Trophoblast cell (in vitro differentiated cells and primary cell): Measurements from ENCODE around the gene SMIM10L2A.

Experiments used
- DNase-seq, 2 donors: peaks; one replicate each; pipeline ENCODE4 v3.0.0-alpha.2; 2016
- H2AFZ ChIP-seq: 2 replicates; pipeline ENCODE4 v1.6.1; 2013; ENCODE audit warnings: low read length, moderate library complexity, mild to moderate bottlenecking; ENCODE audit not compliant: insufficient read depth, poor library complexity
- H2AK5ac ChIP-seq: 2 replicates; pipeline ENCODE4 v1.6.1; 2013; ENCODE audit warnings: mild to moderate bottlenecking, low read length
- H2BK120ac ChIP-seq: 2 replicates; pipeline ENCODE4 v1.6.1; 2013; ENCODE audit warnings: low read length, mild to moderate bottlenecking, moderate library complexity; ENCODE audit not compliant: insufficient read depth, poor library complexity
- H2BK12ac ChIP-seq: 2 replicates; pipeline ENCODE4 v1.6.1; 2013; ENCODE audit warnings: mild to moderate bottlenecking, low read length, moderate library complexity
- H2BK5ac ChIP-seq: 2 replicates; pipeline ENCODE4 v1.6.1; 2013; ENCODE audit warnings: low read length, low read depth, moderate library complexity, mild to moderate bottlenecking; ENCODE audit not compliant: poor library complexity
- H3K14ac ChIP-seq: 2 replicates; pipeline ENCODE4 v1.6.1; 2013; ENCODE audit warnings: mild to moderate bottlenecking, low read length
- H3K18ac ChIP-seq: 2 replicates; pipeline ENCODE4 v1.6.1; 2013; ENCODE audit warnings: mild to moderate bottlenecking, low read length
- H3K23ac ChIP-seq: 2 replicates; pipeline ENCODE4 v1.6.1; 2013; ENCODE audit warnings: low read length
- H3K27ac ChIP-seq: 2 replicates; pipeline ENCODE4 v1.5.1; 2013; ENCODE audit warnings: low read depth, mild to moderate bottlenecking, inconsistent platforms, low read length, moderate library complexity
- H3K27me3 ChIP-seq: 2 replicates; pipeline ENCODE4 v1.6.1; 2013; ENCODE audit warnings: inconsistent platforms, mild to moderate bottlenecking, low read length, moderate library complexity; ENCODE audit not compliant: insufficient read depth
- H3K36me3 ChIP-seq, 2 experiments: 1 replicate in 1 of 2; 2 replicates in 1 of 2; pipeline ENCODE4 v1.6.1; 2013; ENCODE audit warnings: low read length in 2 of 2, mild to moderate bottlenecking in 2 of 2, moderate library complexity in 1 of 2; ENCODE audit not compliant: insufficient read depth in 2 of 2, control insufficient read depth in 1 of 2
- H3K4ac ChIP-seq: 2 replicates; pipeline ENCODE4 v1.6.1; 2013; ENCODE audit warnings: low read depth, mild to moderate bottlenecking, low read length, moderate library complexity
- H3K4me1 ChIP-seq, 2 experiments: 1 replicate in 1 of 2; 2 replicates in 1 of 2; pipeline ENCODE4 v1.6.1; 2013; ENCODE audit warnings: low read length in 2 of 2, mild to moderate bottlenecking in 2 of 2, moderate library complexity in 1 of 2; ENCODE audit not compliant: insufficient read depth in 2 of 2, control insufficient read depth in 1 of 2
- H3K4me2 ChIP-seq: 2 replicates; pipeline ENCODE4 v1.6.1; 2013; ENCODE audit warnings: inconsistent platforms, mild to moderate bottlenecking, low read length, moderate library complexity
- H3K4me3 ChIP-seq: 2 replicates; pipeline ENCODE4 v1.5.1; 2013; ENCODE audit warnings: mild to moderate bottlenecking, low read depth, low read length, inconsistent platforms
- H3K79me1 ChIP-seq: one replicate; pipeline ENCODE4 v1.6.1; 2013; ENCODE audit warnings: low read length
- H3K79me2 ChIP-seq: 2 replicates; pipeline ENCODE4 v1.6.1; 2013; ENCODE audit warnings: low read length, mild to moderate bottlenecking; ENCODE audit not compliant: control insufficient read depth, insufficient read depth, poor library complexity
- H3K9ac ChIP-seq: 2 replicates; pipeline ENCODE4 v1.6.1; 2013; ENCODE audit warnings: mild to moderate bottlenecking, low read length
- H3K9me3 ChIP-seq: 2 replicates; pipeline ENCODE4 v1.6.1; 2013; ENCODE audit warnings: low read depth, mild to moderate bottlenecking, control low read depth, inconsistent platforms, low read length; ENCODE audit not compliant: insufficient read depth
- H4K12ac ChIP-seq: 2 replicates; pipeline ENCODE4 v1.6.1; 2013; ENCODE audit warnings: low read depth, mild to moderate bottlenecking, low read length, moderate library complexity
- H4K8ac ChIP-seq: 2 replicates; pipeline ENCODE4 v1.6.1; 2013; ENCODE audit warnings: low read depth, mild to moderate bottlenecking, low read length, moderate library complexity
- H4K91ac ChIP-seq: one replicate; pipeline ENCODE4 v1.6.1; 2013; ENCODE audit warnings: low read depth, mild to moderate bottlenecking, low read length, moderate library complexity
- WGBS: extraction: QIAGEN DNeasy Blood & Tissue Kit; methylation state at CpG from one replicate; pipeline ENCODE4 v1.1.7; 2013; ENCODE audit warnings: missing lambda C conversion rate; ENCODE audit not compliant: insufficient read length, insufficient coverage; ENCODE audit errors: extremely low coverage; 5-methylcytosine and 5-hydroxymethylcytosine counted together

Gene SMIM10L2A

DNA sequence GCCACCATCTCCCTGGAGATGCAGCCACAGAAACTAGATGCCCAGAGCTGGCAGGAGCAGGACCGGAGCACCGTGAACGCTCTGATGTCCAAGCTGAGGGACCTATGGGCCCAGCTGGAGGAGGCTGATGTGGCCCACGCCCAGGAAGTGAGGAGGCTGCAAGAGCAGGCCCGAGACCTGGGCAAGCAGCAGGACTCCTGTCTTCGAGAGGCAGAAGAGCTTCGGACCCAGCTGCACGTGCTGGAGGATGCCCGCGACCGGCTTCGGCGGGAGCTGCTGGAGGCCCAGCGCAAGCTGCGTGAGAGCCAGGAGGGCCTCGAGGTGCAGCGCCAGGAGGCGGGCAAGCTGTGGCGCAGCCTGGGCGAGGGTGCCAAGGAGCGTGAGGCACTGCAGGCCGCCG lies 14.2 kb downstream of the SMIM10L2A start:
- no peak overlapping the region for H4K8ac ChIP-seq

DNA sequence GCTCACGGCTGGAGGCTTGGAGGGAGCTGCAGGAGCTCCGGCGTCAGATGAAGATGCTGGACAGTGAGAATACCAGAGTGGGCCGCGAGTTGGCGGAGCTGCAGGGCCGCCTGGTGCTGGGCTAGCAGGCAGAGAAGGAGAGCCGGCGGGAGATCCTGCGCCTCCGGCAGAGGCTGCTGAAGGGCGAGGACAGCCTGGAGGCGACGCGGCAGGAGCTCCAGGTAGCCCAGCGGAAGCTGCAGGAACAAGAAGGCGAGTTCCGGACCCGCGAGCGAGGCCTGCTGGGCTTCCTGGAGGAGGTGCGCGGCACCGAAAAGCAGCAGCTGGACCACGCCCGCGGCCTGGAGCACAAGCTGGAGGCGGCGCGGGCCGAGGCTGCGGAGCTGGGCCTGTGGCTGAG lies 14.7 kb downstream of the SMIM10L2A start:
- H3K23ac ChIP-seq: no peak overlapping the region
- no peak overlapping the region for H3K27ac ChIP-seq
- H3K4me3 ChIP-seq: no peak overlapping the region
- no peak overlapping the region for H3K14ac ChIP-seq
- no peak overlapping the region for H4K91ac ChIP-seq
- H4K12ac ChIP-seq: no peak overlapping the region
- H3K79me2 ChIP-seq: no peaks in the 10 kb centered on the region
- WGBS: no CpG with 5 or more reads among the region's 32 CpGs
- H3K4ac ChIP-seq: no peak overlapping the region
- no peaks in the 10 kb centered on the region for H3K79me1 ChIP-seq
- H3K4me1 ChIP-seq: no peaks in the 10 kb centered on the region
- H2BK12ac ChIP-seq: no peak overlapping the region
- H2BK120ac ChIP-seq: no peak overlapping the region
- H2AFZ ChIP-seq: no peak overlapping the region
- H3K9me3 ChIP-seq: no peaks in the 10 kb centered on the region
- H2BK5ac ChIP-seq: no peak overlapping the region
- no peak overlapping the region for H3K9ac ChIP-seq
- no peaks in the 10 kb centered on the region for H3K27me3 ChIP-seq
- H3K18ac ChIP-seq: no peak overlapping the region
- no peak for DNase-seq
- no peaks in the 10 kb centered on the region for H3K36me3 ChIP-seq
- no peak overlapping the region for H2AK5ac ChIP-seq
- no peak overlapping the region for H3K4me2 ChIP-seq
- no peak overlapping the region for H4K8ac ChIP-seq

More for the DNA sequence above, 14.2 kb downstream of the SMIM10L2A start:
- Histone ChIP-seq H2AFZ (no peak overlapping the region), H3K4ac (no peak overlapping the region), H2BK5ac (no peak overlapping the region), H3K79me1 (no peaks in the 10 kb centered on the region), H3K36me3 (no peaks in the 10 kb centered on the region), H3K27ac (no peak overlapping the region), H4K12ac (no peak overlapping the region), H3K14ac (no peak overlapping the region), H4K91ac (no peak overlapping the region), H3K4me1 (no peaks in the 10 kb centered on the region), H3K4me3 (no peak overlapping the region), H3K18ac (no peak overlapping the region), H3K27me3 (no peaks in the 10 kb centered on the region), H2BK12ac (no peak overlapping the region), H3K4me2 (no peak overlapping the region), H3K9me3 (no peaks in the 10 kb centered on the region), H3K23ac (no peak overlapping the region), H3K9ac (no peak overlapping the region), H2AK5ac (no peak overlapping the region), H3K79me2 (no peaks in the 10 kb centered on the region), H2BK120ac (no peak overlapping the region)
- no peak for DNase-seq
- no CpG with 5 or more reads among the region's 23 CpGs for WGBS

DNA sequence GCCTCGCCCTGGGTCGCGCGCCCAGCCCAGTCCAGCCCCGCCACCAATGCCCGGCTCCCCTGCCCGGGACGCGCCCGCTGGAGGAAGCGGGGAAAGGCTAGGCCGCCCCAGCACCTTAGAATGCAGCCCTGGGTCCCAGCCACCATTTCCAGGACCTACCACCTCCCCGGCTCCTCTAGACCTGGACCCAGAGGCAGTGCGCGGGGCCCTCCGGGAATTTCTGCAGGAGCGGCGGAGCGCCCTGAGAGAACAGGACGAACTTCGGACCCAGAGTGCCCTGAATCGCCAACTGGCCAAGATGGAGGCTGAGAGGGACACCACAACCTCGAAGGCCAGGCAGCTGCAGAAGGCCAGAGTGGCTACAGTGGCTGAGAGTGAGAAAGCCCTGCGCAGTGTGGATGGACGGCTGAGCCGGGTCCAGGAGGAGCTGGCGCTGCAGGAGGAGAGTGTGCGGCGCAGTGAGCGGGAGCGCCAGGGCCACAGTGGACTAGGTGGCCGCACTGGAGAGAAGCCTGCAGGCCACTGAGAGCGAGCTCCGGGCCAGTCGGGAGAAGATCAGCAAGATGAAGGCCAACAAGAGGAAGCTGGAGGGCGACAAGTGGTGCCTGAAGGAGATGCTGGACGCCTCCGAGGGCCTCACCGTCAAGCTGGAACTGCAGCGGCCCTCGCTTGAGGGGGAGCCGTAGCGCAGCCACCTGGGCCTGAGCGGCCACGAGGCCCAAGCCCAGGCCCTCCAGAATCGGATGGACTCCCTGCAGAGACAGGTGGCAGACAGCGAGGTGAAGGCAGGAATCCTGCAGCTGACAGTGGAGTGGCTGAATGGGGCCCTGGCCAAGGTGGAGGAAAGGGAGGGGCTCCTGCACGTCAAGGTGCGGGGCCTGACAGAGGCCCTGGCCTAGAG lies 15.5 kb downstream of the SMIM10L2A start:
- no peak overlapping the region for H2AFZ ChIP-seq
- no peaks in the 10 kb centered on the region for H3K27me3 ChIP-seq
- H3K36me3 ChIP-seq: no peaks in the 10 kb centered on the region
- H4K8ac ChIP-seq: no peak overlapping the region
- H3K14ac ChIP-seq: no peak overlapping the region
- no peak overlapping the region for H3K4ac ChIP-seq
- WGBS: no CpG with 5 or more reads among the region's 49 CpGs
- H3K18ac ChIP-seq: no peak overlapping the region
- H2BK12ac ChIP-seq: no peak overlapping the region
- no peak overlapping the region for H3K23ac ChIP-seq
- H4K91ac ChIP-seq: no peak overlapping the region
- H3K27ac ChIP-seq: no peak overlapping the region
- no peaks in the 10 kb centered on the region for H3K79me1 ChIP-seq
- no peak for DNase-seq
- no peak overlapping the region for H2BK120ac ChIP-seq
- no peak overlapping the region for H3K4me2 ChIP-seq
- no peaks in the 10 kb centered on the region for H3K9me3 ChIP-seq
- H2BK5ac ChIP-seq: no peak overlapping the region
- no peaks in the 10 kb centered on the region for H3K79me2 ChIP-seq
- no peaks in the 10 kb centered on the region for H3K4me1 ChIP-seq
- no peak overlapping the region for H3K9ac ChIP-seq
- no peak overlapping the region for H2AK5ac ChIP-seq
- no peak overlapping the region for H3K4me3 ChIP-seq
- H4K12ac ChIP-seq: no peak overlapping the region

DNA sequence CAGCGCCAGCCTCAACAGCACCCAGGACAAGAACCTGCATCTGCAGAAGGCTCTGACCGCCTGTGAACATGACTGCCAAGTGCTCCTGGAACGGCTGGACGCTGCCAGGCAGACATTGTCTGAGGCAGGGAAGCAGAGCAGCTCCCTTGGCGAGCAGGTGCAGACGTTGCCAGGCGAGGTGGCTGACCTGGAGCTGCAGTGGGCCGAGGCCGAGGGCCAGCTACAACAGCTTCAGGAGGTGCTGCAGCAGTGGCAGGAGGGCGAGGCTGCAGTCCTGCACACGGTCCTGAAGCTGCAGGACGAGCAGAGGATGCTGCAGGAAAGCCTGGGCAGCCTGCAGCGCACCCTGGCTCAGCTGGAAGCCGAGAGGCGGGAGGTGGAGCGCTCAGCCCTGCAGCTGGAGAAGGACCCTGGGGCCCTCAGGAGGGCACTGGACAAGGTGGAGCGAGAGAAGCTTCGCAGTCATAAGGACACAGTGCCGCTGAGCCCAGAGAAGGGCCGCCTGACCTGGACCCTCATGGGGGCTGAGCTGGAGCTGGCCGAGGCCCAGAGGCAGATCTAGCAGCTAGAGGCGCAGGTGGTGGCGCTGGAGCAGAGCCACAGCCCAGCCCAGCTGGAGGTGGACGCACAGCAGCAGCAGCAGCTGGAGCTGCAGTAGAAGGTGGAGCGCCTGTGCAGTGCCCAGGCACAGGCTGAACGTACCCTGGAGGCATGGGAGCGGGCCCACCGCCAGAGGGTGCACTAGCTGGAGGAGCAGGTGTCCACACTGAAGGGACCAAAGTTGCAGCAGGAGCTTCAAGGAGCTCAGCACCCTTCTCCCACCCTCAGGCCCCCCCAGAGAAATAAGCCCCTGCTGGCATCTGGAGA lies 16.4 kb downstream of the SMIM10L2A start:
- Histone ChIP-seq H3K14ac (no peak overlapping the region), H3K4ac (no peak overlapping the region), H3K79me2 (no peaks in the 10 kb centered on the region), H3K9me3 (no peaks in the 10 kb centered on the region), H4K8ac (no peak overlapping the region), H3K36me3 (no peaks in the 10 kb centered on the region), H3K27me3 (no peaks in the 10 kb centered on the region), H3K9ac (no peak overlapping the region), H2BK5ac (no peak overlapping the region), H3K4me1 (no peaks in the 10 kb centered on the region), H3K27ac (no peak overlapping the region), H2BK12ac (no peak overlapping the region), H4K12ac (no peak overlapping the region), H2AFZ (no peak overlapping the region), H3K18ac (no peak overlapping the region), H3K4me2 (no peak overlapping the region), H2AK5ac (no peak overlapping the region), H3K79me1 (no peaks in the 10 kb centered on the region), H3K4me3 (no peak overlapping the region), H3K23ac (no peak overlapping the region), H2BK120ac (no peak overlapping the region), H4K91ac (no peak overlapping the region)
- WGBS: no CpG with 5 or more reads among the region's 28 CpGs
- no peak for DNase-seq
